Heart left ventricle (tissue), 13 donors: ENCODE data around the gene TSC1.

Source experiments
- CTCF ChIP-seq, 12 donors: fragments of 200-600 bp; sonication (generic) in 4 of 12; IDR thresholded peaks; one replicate each; pipeline versions ENCODE4 v1.5.0 to v1.8.0; 2018 to 2022; ENCODE audit warnings: antibody characterized with exemption in 12 of 12, mild to moderate bottlenecking in 5 of 12
- POLR2A ChIP-seq, 2 donors: fragments of 450-650 bp; IDR thresholded peaks; one replicate each; pipeline ENCODE4 v1.6.1; 2017; ENCODE audit warnings: antibody characterized with exemption in 2 of 2, mild to moderate bottlenecking in 2 of 2, moderate library complexity in 2 of 2
- donor health status: ischemic (EF 13 %, LVEDD 7.1; RV severe dilation, severe dysfunction).
- donor health status: DM: no; HTN: yes; CAD: no.
- donor health status: DM: no; HTN: no; CAD: no.
- donor health status: ischemic (EF 25% LVEDD 6.9; RV normal size, moderate dysfunction).
- donor health status: ischemic (EF 25% LVEDD 5.7; RV mildly dilated, moderate dysfunction).
- donor health status: ischemic (EF 35%, LVEDD 5.7; RV mildly dilated, moderate dysfunction).
- donor health status: nonischemic (EF 11% LVEDD 7.7; RV severe dilation, severe dysfunction).
- donor health status: DM: yes; HTN: yes; CAD: no.
- donor health status: PGD.
- donor health status: ischemic (EF 29% LVEDD 5.4; RV normal size, mild dysfunction).
- donor health status: nonischemic (EF 23%, LVEDD 6.1; RV moderate dilation, normal function).

GRCh38 chr9:132955123-132955522 lies 10.7 kb upstream of the TSC1 start:
- no peak for TF ChIP-seq POLR2A (IDR thresholded peaks at IDR 0.05)
- no peak for TF ChIP-seq CTCF (IDR thresholded peaks at IDR 0.05)
